Stimulated activated CD4-positive, alpha-beta T cell treated with anti-CD3 and anti-CD28 coated beads, Interleukin-15, amount 100 ng/mL, for 1 hour (primary cell): Measurements from ENCODE around the gene CNOT4.
"Not testable (repeated sequence)": the region's sequence is repeated elsewhere in the genome, so short reads cannot be mapped to it uniquely, and the experiment has no call there.

Experiments
- DNase-seq, 2 donors: peaks; one replicate each; pipeline ENCODE4 v3.0.0-alpha.2; 2020; ENCODE audit warnings: low read depth in 1 of 2, low spot score in 1 of 2

The CNOT4 gene

GRCh38 chr7:135514856-135515255 lies 5.0 kb upstream of the CNOT4 start:
- DNase-seq, result no peak

- DNase-seq, result no peak
Measured at GRCh38 chr7:135512135-135512887, 2.4 kb upstream of the CNOT4 start.

- no peak for DNase-seq
Measured at GRCh38 chr7:135510592-135511183, 786 bp upstream of the CNOT4 start.

- no peak for DNase-seq
Measured at GRCh38 chr7:135509589-135509838, 388 bp downstream of the CNOT4 start.

GRCh38 chr7:135508883-135509588 lies 866 bp downstream of the CNOT4 start:
- no peak for DNase-seq

GRCh38 chr7:135501402-135501801 lies 8.5 kb downstream of the CNOT4 start:
- DNase-seq, result no peak

- DNase-seq, result no peak
Measured at GRCh38 chr7:135499818-135500217, 10.1 kb downstream of the CNOT4 start.

- not testable (repeated sequence) for DNase-seq
Measured at GRCh38 chr7:135497161-135497560, 12.7 kb downstream of the CNOT4 start.

- DNase-seq, result no peak
Measured at GRCh38 chr7:135493362-135493761, 16.5 kb downstream of the CNOT4 start.

- no peak for DNase-seq
Measured at GRCh38 chr7:135492151-135492550, 17.8 kb downstream of the CNOT4 start.

- no peak for DNase-seq
Measured at GRCh38 chr7:135490783-135491182, 19.1 kb downstream of the CNOT4 start.

GRCh38 chr7:135489791-135490190 lies 20.1 kb downstream of the CNOT4 start:
- DNase-seq, result no peak

- no peak for DNase-seq
Measured at GRCh38 chr7:135486261-135486920, 23.5 kb downstream of the CNOT4 start.

- no peak for DNase-seq
Measured at GRCh38 chr7:135481598-135481979, 28.3 kb downstream of the CNOT4 start.

GRCh38 chr7:135480966-135481597 lies 28.8 kb downstream of the CNOT4 start:
- no peak for DNase-seq

GRCh38 chr7:135475521-135475920 lies 34.4 kb downstream of the CNOT4 start:
- no peak for DNase-seq

- DNase-seq, result not testable (repeated sequence)
Measured at GRCh38 chr7:135469705-135470104, 40.2 kb downstream of the CNOT4 start.

- DNase-seq, result no peak
Measured at GRCh38 chr7:135467207-135467711, 42.6 kb downstream of the CNOT4 start.

GRCh38 chr7:135466442-135467206 lies 43.3 kb downstream of the CNOT4 start:
- no peak for DNase-seq

- DNase-seq, result no peak
Measured at GRCh38 chr7:135463908-135464307, 46.0 kb downstream of the CNOT4 start.
